K562 (cell line): ENCODE results near the gene LRP2BP. TPM values are rescaled to one million over a fixed set of nuclear protein-coding genes. Genes with fewer than 3 reads are reported as not detected.
A peak's percentile ranks its signal among the peaks of the same experiment; 100 is the strongest.

Source experiments
- ARHGAP35 ChIP-seq: fragments of 450-650 bp; IDR thresholded peaks from 2 replicates; pipeline ENCODE4 v1.6.1; 2018; ENCODE audit not compliant: partially characterized antibody
- ATF7 ChIP-seq: fragments of 450-650 bp; IDR thresholded peaks from 2 replicates; pipeline ENCODE4 v1.7.1; 2014; ENCODE audit warnings: mild to moderate bottlenecking, moderate library complexity
- BHLHE40 ChIP-seq: IDR thresholded peaks from 2 replicates; pipeline ENCODE4 v1.6.1; 2011; ENCODE audit warnings: low read length, improper control_type of control experiment
- CBX2 ChIP-seq: fragments of 200-600 bp; sonication (generic); IDR thresholded peaks from one replicate; pipeline ENCODE4 v1.6.1; 2012; ENCODE audit warnings: mild to moderate bottlenecking, low read length, inconsistent platforms; ENCODE audit not compliant: insufficient read depth, poor library complexity, severe bottlenecking
- CREM ChIP-seq: IDR thresholded peaks from 2 replicates; pipeline ENCODE4 v1.6.1; 2014; ENCODE audit warnings: antibody characterized with exemption, low read depth
- FOXJ3 ChIP-seq: sonication (generic); formaldehyde crosslinking; IDR thresholded peaks from 2 replicates; pipeline ENCODE4 v1.4.0; 2020; ENCODE audit warnings: mild to moderate bottlenecking, missing genetic modification reagents
- HDAC2 ChIP-seq: fragments of 450-650 bp; IDR thresholded peaks from 2 replicates; pipeline ENCODE4 v1.6.1; 2016; ENCODE audit warnings: mild to moderate bottlenecking
- IFI16 ChIP-seq: fragments of 250-450 bp; sonication (Bioruptor Pico); IDR thresholded peaks from 2 replicates; pipeline ENCODE4 v2.1.2; 2022; ENCODE audit warnings: mild to moderate bottlenecking, inconsistent platforms
- JUN ChIP-seq, 2 experiments: sonication (generic) in 1 of 2; formaldehyde crosslinking in 1 of 2; IDR thresholded peaks; 2 replicates each; pipeline versions ENCODE4 v1.6.1 to v1.8.0; 2012 to 2022; ENCODE audit warnings: borderline replicate concordance in 2 of 2, mild to moderate bottlenecking in 2 of 2, improper control_type of control experiment in 1 of 2, low read depth in 1 of 2, low read length in 1 of 2, missing genetic modification reagents in 1 of 2
- KDM1A ChIP-seq, 2 experiments: fragments of 450-650 bp; IDR thresholded peaks; 2 replicates each; pipeline ENCODE4 v1.6.1; 2016; ENCODE audit warnings: mild to moderate bottlenecking in 2 of 2
- KLF13 ChIP-seq: fragments of 450-650 bp; IDR thresholded peaks from 2 replicates; pipeline ENCODE4 v1.6.1; 2016; ENCODE audit warnings: missing genetic modification characterization, low read depth, mild to moderate bottlenecking, missing compliant biosample characterization, moderate library complexity, borderline replicate concordance
- MECOM ChIP-seq: fragments of 250-450 bp; sonication (Bioruptor Pico); IDR thresholded peaks from 2 replicates; pipeline ENCODE4 v1.8.0; 2022; ENCODE audit warnings: inconsistent platforms
- NCOA6 ChIP-seq: fragments of 450-650 bp; IDR thresholded peaks from 2 replicates; pipeline ENCODE4 v1.6.1; 2017; ENCODE audit warnings: mild to moderate bottlenecking
- NFRKB ChIP-seq: fragments of 450-650 bp; IDR thresholded peaks from 2 replicates; pipeline ENCODE4 v1.6.1; 2016; ENCODE audit warnings: low read depth
- NR2C1 ChIP-seq, 2 experiments: fragments of 450-650 bp; IDR thresholded peaks; 2 replicates each; pipeline ENCODE4 v1.6.1; 2017; ENCODE audit warnings: mild to moderate bottlenecking in 2 of 2, antibody characterized with exemption in 1 of 2, inconsistent platforms in 1 of 2, missing compliant biosample characterization in 1 of 2, missing genetic modification characterization in 1 of 2
- PHB ChIP-seq: fragments of 250-450 bp; sonication (Bioruptor Pico); IDR thresholded peaks from 2 replicates; pipeline ENCODE4 v1.5.0; 2021
- PTTG1 ChIP-seq: fragments of 450-650 bp; IDR thresholded peaks from 2 replicates; pipeline ENCODE4 v1.6.1; 2016; ENCODE audit warnings: low read depth, mild to moderate bottlenecking, missing genetic modification characterization, missing compliant biosample characterization
- SNRNP70 ChIP-seq: fragments of 200-400 bp; formaldehyde crosslinking; optimal IDR thresholded peaks from 2 replicates; pipeline ENCODE3; 2017; ENCODE audit warnings: low read depth, low read length
- TEAD2 ChIP-seq: fragments of 450-650 bp; IDR thresholded peaks from 2 replicates; pipeline ENCODE4 v1.6.1; 2016; ENCODE audit warnings: missing genetic modification characterization, control low read depth, missing compliant biosample characterization
- THAP12 ChIP-seq: fragments of 250-450 bp; sonication (Bioruptor Pico); IDR thresholded peaks from 2 replicates; pipeline ENCODE4 v1.9.0; 2021; ENCODE audit warnings: mild to moderate bottlenecking, inconsistent platforms
- ZBTB7A ChIP-seq: IDR thresholded peaks from 2 replicates; pipeline ENCODE4 v1.6.1; 2011; ENCODE audit warnings: low read depth, mild to moderate bottlenecking, low read length, moderate library complexity, borderline replicate concordance; ENCODE audit not compliant: control insufficient read depth
- ZNF395 ChIP-seq: fragments of 200-800 bp; sonication (Bioruptor generic); IDR thresholded peaks from 2 replicates; pipeline ENCODE4 v1.6.1; 2017; ENCODE audit warnings: missing genetic modification characterization, missing compliant biosample characterization
- ZNF655 ChIP-seq: fragments of 250-450 bp; sonication (Bioruptor Pico); IDR thresholded peaks from 2 replicates; pipeline ENCODE4 v1.5.0; 2021
- ZNF75A ChIP-seq: fragments of 450-650 bp; formaldehyde crosslinking; IDR thresholded peaks from 2 replicates; pipeline ENCODE4 v1.4.0; 2020; ENCODE audit warnings: mild to moderate bottlenecking
- ZNF77 ChIP-seq: fragments of 250-450 bp; sonication (Bioruptor Pico); IDR thresholded peaks from 2 replicates; pipeline ENCODE4 v1.5.0; 2020
- polyA plus RNA-seq, 8 experiments: library from polyadenylated mRNA; depleted of rRNA in 4 of 8; stranded (reverse) in 5 of 8; unstranded in 3 of 8; fragments of >200 nt; fragmentation: Nextera tagmentation in 2 of 8; fragmentation: Illumina TruSeq in 1 of 8; extraction: Ambion mirVana in 2 of 8; extraction: Trizol in 1 of 8; gene quantifications; 2 replicates each; pipeline versions ENCODE4 v1.2.1 to v1.2.3, GENCODE V29; 2011 to 2014; ENCODE audit warnings: inconsistent platforms in 1 of 8, missing spikeins in 1 of 8
- total RNA-seq, 7 experiments: library from RNA; depleted of rRNA in 6 of 7; stranded (reverse); fragments of >200 nt in 6 of 7; fragmentation: Illumina TruSeq in 2 of 7; extraction: Trizol in 2 of 7; gene quantifications; 2 replicates each; pipeline versions ENCODE4 v1.2.1 to v1.2.3, GENCODE V29; 2011 to 2021; ENCODE audit warnings: low replicate concordance in 1 of 7

Gene LRP2BP
- total and polyA plus RNA-seq, 9 of the 15 experiments (the other 6 are each of a cell fraction or from before 2014, with no cell fraction given): 0.42 to 2.1 (median 0.62) TPM

GRCh38 chr4:185395956-185396723, 416 bp upstream of the LRP2BP start (continued):
- TF ChIP-seq ZNF395: peak; percentile 78
- no peak for TF ChIP-seq FOXJ3 (CRISPR knock-in tag)
- peak; percentile 98 for TF ChIP-seq CREM
- TF ChIP-seq KDM1A (IDR thresholded peaks at IDR 0.05): no peak
- TF ChIP-seq ZNF75A (CRISPR knock-in tag): no peak
- TF ChIP-seq PTTG1 (tag): no peak
- TF ChIP-seq HDAC2: peak; percentile 86
- TF ChIP-seq ZNF77: no peak
- peak; percentile 96 for TF ChIP-seq ATF7
- TF ChIP-seq BHLHE40: peak; percentile 93
- TF ChIP-seq THAP12: 0 out of 2 replicates have a peak, but pooled peaks have one; percentile 40
- no peak for TF ChIP-seq ARHGAP35
- no peak for TF ChIP-seq TEAD2 (tag)
- no peak; the same call in 1 of the 2 replicates for TF ChIP-seq ZBTB7A
- TF ChIP-seq NCOA6: peak; percentile 61; the same call in 1 of the 2 replicates
- TF ChIP-seq NR2C1 (IDR thresholded peaks at IDR 0.05): no peak
- TF ChIP-seq NR2C1 (tag; IDR thresholded peaks at IDR 0.05): 0 out of 2 replicates have a peak, but pooled peaks have one; percentile 3
- no peak for TF ChIP-seq IFI16
- TF ChIP-seq CBX2: no peak
- TF ChIP-seq KLF13 (tag): no peak
- no peak for TF ChIP-seq MECOM (CRISPR knock-in tag)
- TF ChIP-seq NFRKB: peak; percentile 59; the same call in 1 of the 2 replicates
- peak; percentile 37; the same call in 1 of the 2 replicates for TF ChIP-seq JUN (IDR thresholded peaks at IDR 0.05; ENCODE audit: borderline replicate concordance, low read depth, low read length)
- TF ChIP-seq JUN (CRISPR knock-in tag; IDR thresholded peaks at IDR 0.05; ENCODE audit: borderline replicate concordance): peak; percentile 97
- no peak for TF ChIP-seq SNRNP70
- no peak for TF ChIP-seq ZNF655 (CRISPR knock-in tag)
- no peak for TF ChIP-seq PHB (CRISPR knock-in tag)
